WTC11 (cell line): Measurements from ENCODE around the gene ZNF17. TPM values are rescaled to one million over a fixed set of nuclear protein-coding genes. Genes with fewer than 3 reads are reported as not detected.

ENCODE experiments used
- ELF4 ChIP-seq: sonication (generic); formaldehyde crosslinking; IDR thresholded peaks from 2 replicates; pipeline ENCODE4 v1.8.1; 2022; ENCODE audit warnings: low read depth, mild to moderate bottlenecking, moderate library complexity, missing genetic modification reagents
- ETV6 ChIP-seq: sonication (generic); formaldehyde crosslinking; IDR thresholded peaks from 2 replicates; pipeline ENCODE4 v1.8.1; 2022; ENCODE audit warnings: mild to moderate bottlenecking, missing genetic modification reagents
- FOXP1 ChIP-seq: sonication (generic); formaldehyde crosslinking; IDR thresholded peaks from 2 replicates; pipeline ENCODE4 v1.8.0; 2022; ENCODE audit warnings: missing genetic modification reagents, mild to moderate bottlenecking, moderate library complexity, borderline replicate concordance
- GABPB1 ChIP-seq: sonication (generic); formaldehyde crosslinking; IDR thresholded peaks from 2 replicates; pipeline ENCODE4 v1.8.1; 2023; ENCODE audit warnings: mild to moderate bottlenecking, missing genetic modification reagents
- KAT7 ChIP-seq: sonication (generic); formaldehyde crosslinking; IDR thresholded peaks from 2 replicates; pipeline ENCODE4 v1.8.1; 2023; ENCODE audit warnings: missing genetic modification reagents, mild to moderate bottlenecking, borderline replicate concordance
- NR2C2 ChIP-seq: sonication (generic); formaldehyde crosslinking; IDR thresholded peaks from 2 replicates; pipeline ENCODE4 v1.8.0; 2022; ENCODE audit warnings: mild to moderate bottlenecking, missing genetic modification reagents
- RELA ChIP-seq: sonication (generic); formaldehyde crosslinking; IDR thresholded peaks from 2 replicates; pipeline ENCODE4 v1.8.1; 2022; ENCODE audit warnings: missing genetic modification reagents, mild to moderate bottlenecking, borderline replicate concordance
- TEAD1 ChIP-seq: sonication (generic); formaldehyde crosslinking; IDR thresholded peaks from 2 replicates; pipeline ENCODE4 v1.8.0; 2022; ENCODE audit warnings: mild to moderate bottlenecking, missing genetic modification reagents
- ZBTB21 ChIP-seq: sonication (generic); formaldehyde crosslinking; IDR thresholded peaks from 2 replicates; pipeline ENCODE4 v1.8.1; 2023; ENCODE audit warnings: mild to moderate bottlenecking, missing genetic modification reagents, borderline replicate concordance
- ZNF219 ChIP-seq: sonication (generic); formaldehyde crosslinking; IDR thresholded peaks from 2 replicates; pipeline ENCODE4 v1.8.0; 2023; ENCODE audit warnings: missing genetic modification reagents, mild to moderate bottlenecking, borderline replicate concordance
- ZNF232 ChIP-seq: sonication (generic); formaldehyde crosslinking; IDR thresholded peaks from 2 replicates; pipeline ENCODE4 v1.8.0; 2022; ENCODE audit warnings: mild to moderate bottlenecking, missing genetic modification reagents
- ZNF396 ChIP-seq: fragments of 250-450 bp; sonication (Bioruptor Pico); IDR thresholded peaks from 2 replicates; pipeline ENCODE4 v1.8.0; 2021; ENCODE audit warnings: mild to moderate bottlenecking, moderate library complexity, borderline replicate concordance
- total RNA-seq: library from RNA; stranded (reverse); gene quantifications from 3 replicates; pipeline ENCODE4 v1.2.3, GENCODE V29; 2021
- TF ChIP-seq, protein P1 (sequence below): sonication (generic); formaldehyde crosslinking; IDR thresholded peaks from 2 replicates; pipeline ENCODE4 v1.8.0; 2023; ENCODE audit warnings: mild to moderate bottlenecking, missing genetic modification reagents
- TF ChIP-seq, protein P2 (sequence below): sonication (generic); formaldehyde crosslinking; IDR thresholded peaks from 2 replicates; pipeline ENCODE4 v1.8.1; 2022; ENCODE audit warnings: missing genetic modification reagents, borderline replicate concordance
- TF ChIP-seq, protein P3 (sequence below): fragments of 250-450 bp; sonication (Bioruptor Pico); IDR thresholded peaks from 2 replicates; pipeline ENCODE4 v1.9.0; 2021; ENCODE audit warnings: mild to moderate bottlenecking, borderline replicate concordance
- TF ChIP-seq, protein P4 (sequence below): sonication (generic); formaldehyde crosslinking; IDR thresholded peaks from 2 replicates; pipeline ENCODE4 v1.8.0; 2022; ENCODE audit warnings: mild to moderate bottlenecking, missing genetic modification reagents
- TF ChIP-seq, protein P5 (sequence below): fragments of 250-450 bp; sonication (Bioruptor Pico); IDR thresholded peaks from 2 replicates; pipeline ENCODE4 v1.8.0; 2021; ENCODE audit warnings: mild to moderate bottlenecking
- TF ChIP-seq, protein P6 (sequence below): fragments of 250-450 bp; sonication (Bioruptor Pico); conservative IDR thresholded peaks from 2 replicates; pipeline ENCODE4 v1.9.0; 2021; ENCODE audit warnings: mild to moderate bottlenecking
- TF ChIP-seq, protein P7 (sequence below): sonication (generic); formaldehyde crosslinking; IDR thresholded peaks from 2 replicates; pipeline ENCODE4 v1.8.1; 2023; ENCODE audit warnings: mild to moderate bottlenecking, missing genetic modification reagents

Gene ZNF17
- total RNA-seq, 1 experiment from 2014 or later, result 7.7 TPM

DNA sequence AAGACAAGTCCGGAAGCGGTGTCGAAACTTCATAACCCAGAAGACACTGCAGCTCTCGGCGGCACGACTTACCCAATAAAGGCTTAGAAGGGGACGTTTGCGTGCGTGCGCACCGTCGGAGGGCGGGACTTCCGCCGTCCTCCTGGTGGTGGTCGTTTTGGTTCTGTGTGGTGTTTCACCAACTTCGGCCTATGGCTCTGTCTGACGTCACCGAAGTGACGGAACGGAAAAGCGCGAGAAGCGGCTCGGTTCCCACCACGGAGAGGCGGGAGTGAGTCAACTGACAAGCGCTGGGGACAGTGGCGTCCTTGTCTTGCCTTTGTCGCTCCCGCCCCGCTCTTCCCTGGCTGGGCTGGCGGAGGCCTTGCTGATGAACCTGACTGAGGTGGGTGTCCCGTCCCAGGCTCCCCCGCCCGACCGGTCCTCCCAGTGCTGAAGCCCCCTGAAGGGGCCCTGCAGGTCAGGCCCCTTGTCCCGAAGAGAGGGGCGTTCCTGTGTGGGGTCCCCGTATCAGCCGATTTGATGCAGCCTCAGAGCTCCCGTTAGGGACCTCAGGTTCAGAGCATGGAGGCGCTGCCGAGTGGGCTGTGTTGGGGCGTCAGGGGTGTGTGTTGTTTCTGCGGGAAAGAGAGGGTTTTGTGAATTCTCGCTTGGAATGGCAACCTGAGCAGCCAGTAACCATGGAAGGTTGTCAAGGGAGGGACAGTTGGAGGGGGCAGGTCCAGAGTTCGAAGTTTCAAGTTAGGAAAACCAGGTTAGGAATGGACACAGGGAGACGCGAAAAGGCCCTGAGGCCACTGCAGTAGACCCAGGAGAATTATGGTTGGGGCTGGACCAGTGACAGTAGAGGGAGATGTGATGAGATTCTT, 21.0 kb upstream of the ZNF17 start, which contains the start of gene ZNF548 (continued):
- TF ChIP-seq, protein P1, sequence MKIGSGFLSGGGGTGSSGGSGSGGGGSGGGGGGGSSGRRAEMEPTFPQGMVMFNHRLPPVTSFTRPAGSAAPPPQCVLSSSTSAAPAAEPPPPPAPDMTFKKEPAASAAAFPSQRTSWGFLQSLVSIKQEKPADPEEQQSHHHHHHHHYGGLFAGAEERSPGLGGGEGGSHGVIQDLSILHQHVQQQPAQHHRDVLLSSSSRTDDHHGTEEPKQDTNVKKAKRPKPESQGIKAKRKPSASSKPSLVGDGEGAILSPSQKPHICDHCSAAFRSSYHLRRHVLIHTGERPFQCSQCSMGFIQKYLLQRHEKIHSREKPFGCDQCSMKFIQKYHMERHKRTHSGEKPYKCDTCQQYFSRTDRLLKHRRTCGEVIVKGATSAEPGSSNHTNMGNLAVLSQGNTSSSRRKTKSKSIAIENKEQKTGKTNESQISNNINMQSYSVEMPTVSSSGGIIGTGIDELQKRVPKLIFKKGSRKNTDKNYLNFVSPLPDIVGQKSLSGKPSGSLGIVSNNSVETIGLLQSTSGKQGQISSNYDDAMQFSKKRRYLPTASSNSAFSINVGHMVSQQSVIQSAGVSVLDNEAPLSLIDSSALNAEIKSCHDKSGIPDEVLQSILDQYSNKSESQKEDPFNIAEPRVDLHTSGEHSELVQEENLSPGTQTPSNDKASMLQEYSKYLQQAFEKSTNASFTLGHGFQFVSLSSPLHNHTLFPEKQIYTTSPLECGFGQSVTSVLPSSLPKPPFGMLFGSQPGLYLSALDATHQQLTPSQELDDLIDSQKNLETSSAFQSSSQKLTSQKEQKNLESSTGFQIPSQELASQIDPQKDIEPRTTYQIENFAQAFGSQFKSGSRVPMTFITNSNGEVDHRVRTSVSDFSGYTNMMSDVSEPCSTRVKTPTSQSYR (CRISPR knock-in tag), result no peak
- TF ChIP-seq ZNF396 (CRISPR knock-in tag), result no peak
- TF ChIP-seq, protein P2, sequence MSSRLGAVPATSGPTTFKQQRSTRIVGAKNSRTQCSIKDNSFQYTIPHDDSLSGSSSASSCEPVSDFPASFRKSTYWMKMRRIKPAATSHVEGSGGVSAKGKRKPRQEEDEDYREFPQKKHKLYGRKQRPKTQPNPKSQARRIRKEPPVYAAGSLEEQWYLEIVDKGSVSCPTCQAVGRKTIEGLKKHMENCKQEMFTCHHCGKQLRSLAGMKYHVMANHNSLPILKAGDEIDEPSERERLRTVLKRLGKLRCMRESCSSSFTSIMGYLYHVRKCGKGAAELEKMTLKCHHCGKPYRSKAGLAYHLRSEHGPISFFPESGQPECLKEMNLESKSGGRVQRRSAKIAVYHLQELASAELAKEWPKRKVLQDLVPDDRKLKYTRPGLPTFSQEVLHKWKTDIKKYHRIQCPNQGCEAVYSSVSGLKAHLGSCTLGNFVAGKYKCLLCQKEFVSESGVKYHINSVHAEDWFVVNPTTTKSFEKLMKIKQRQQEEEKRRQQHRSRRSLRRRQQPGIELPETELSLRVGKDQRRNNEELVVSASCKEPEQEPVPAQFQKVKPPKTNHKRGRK, result no peak
- TF ChIP-seq RELA, result no peak
- TF ChIP-seq, protein P3, sequence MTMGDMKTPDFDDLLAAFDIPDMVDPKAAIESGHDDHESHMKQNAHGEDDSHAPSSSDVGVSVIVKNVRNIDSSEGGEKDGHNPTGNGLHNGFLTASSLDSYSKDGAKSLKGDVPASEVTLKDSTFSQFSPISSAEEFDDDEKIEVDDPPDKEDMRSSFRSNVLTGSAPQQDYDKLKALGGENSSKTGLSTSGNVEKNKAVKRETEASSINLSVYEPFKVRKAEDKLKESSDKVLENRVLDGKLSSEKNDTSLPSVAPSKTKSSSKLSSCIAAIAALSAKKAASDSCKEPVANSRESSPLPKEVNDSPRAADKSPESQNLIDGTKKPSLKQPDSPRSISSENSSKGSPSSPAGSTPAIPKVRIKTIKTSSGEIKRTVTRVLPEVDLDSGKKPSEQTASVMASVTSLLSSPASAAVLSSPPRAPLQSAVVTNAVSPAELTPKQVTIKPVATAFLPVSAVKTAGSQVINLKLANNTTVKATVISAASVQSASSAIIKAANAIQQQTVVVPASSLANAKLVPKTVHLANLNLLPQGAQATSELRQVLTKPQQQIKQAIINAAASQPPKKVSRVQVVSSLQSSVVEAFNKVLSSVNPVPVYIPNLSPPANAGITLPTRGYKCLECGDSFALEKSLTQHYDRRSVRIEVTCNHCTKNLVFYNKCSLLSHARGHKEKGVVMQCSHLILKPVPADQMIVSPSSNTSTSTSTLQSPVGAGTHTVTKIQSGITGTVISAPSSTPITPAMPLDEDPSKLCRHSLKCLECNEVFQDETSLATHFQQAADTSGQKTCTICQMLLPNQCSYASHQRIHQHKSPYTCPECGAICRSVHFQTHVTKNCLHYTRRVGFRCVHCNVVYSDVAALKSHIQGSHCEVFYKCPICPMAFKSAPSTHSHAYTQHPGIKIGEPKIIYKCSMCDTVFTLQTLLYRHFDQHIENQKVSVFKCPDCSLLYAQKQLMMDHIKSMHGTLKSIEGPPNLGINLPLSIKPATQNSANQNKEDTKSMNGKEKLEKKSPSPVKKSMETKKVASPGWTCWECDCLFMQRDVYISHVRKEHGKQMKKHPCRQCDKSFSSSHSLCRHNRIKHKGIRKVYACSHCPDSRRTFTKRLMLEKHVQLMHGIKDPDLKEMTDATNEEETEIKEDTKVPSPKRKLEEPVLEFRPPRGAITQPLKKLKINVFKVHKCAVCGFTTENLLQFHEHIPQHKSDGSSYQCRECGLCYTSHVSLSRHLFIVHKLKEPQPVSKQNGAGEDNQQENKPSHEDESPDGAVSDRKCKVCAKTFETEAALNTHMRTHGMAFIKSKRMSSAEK (CRISPR knock-in tag), result no peak
- TF ChIP-seq ZNF232 (CRISPR knock-in tag), result 0 out of 2 replicates have a peak, but pooled peaks have one; percentile 55
- TF ChIP-seq, protein P4, sequence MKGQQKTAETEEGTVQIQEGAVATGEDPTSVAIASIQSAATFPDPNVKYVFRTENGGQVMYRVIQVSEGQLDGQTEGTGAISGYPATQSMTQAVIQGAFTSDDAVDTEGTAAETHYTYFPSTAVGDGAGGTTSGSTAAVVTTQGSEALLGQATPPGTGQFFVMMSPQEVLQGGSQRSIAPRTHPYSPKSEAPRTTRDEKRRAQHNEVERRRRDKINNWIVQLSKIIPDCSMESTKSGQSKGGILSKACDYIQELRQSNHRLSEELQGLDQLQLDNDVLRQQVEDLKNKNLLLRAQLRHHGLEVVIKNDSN, result no peak
- TF ChIP-seq FOXP1 (CRISPR knock-in tag), result no peak; the same call in 1 of the 2 replicates
- TF ChIP-seq, protein P5, sequence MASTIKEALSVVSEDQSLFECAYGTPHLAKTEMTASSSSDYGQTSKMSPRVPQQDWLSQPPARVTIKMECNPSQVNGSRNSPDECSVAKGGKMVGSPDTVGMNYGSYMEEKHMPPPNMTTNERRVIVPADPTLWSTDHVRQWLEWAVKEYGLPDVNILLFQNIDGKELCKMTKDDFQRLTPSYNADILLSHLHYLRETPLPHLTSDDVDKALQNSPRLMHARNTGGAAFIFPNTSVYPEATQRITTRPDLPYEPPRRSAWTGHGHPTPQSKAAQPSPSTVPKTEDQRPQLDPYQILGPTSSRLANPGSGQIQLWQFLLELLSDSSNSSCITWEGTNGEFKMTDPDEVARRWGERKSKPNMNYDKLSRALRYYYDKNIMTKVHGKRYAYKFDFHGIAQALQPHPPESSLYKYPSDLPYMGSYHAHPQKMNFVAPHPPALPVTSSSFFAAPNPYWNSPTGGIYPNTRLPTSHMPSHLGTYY (CRISPR knock-in tag), result no peak
- TF ChIP-seq, protein P6, sequence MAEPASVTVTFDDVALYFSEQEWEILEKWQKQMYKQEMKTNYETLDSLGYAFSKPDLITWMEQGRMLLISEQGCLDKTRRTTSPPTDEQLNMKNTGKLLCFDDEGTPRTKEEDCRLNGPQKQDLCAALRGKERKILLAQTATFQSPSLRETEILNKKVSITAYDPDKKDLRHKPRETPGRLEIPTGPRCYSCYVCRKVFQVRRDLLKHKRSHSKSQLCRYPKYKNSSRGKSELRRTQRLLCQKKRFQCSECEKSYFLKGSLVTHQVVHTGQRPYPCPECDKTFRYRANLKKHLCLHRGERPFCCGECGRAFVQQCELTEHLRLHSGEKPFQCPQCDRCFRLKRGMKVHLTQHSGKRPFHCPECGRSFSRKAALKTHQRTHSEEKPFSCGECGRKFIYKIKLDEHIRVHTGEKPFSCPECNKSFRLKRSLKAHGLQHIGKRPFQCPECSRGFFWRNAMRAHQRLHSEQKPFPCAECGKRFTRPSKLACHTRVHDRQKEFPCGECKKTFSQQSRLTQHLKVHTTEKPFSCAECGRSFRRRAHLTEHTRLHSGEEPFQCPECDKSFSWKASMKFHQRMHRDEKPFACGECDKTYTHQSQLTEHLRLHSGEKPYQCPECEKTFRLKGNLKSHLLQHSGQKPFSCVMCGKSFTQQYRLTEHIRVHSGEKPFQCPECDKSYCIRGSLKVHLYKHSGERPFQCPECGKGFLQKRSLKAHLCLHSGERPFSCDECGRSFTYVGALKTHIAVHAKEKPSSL (CRISPR knock-in tag), result no peak
- TF ChIP-seq NR2C2 (CRISPR knock-in tag), result no peak
- no peak for TF ChIP-seq ELF4 (CRISPR knock-in tag)
- TF ChIP-seq ETV6 (CRISPR knock-in tag), result 0 out of 2 replicates have a peak, but pooled peaks have one; percentile 26
- TF ChIP-seq, protein P7, sequence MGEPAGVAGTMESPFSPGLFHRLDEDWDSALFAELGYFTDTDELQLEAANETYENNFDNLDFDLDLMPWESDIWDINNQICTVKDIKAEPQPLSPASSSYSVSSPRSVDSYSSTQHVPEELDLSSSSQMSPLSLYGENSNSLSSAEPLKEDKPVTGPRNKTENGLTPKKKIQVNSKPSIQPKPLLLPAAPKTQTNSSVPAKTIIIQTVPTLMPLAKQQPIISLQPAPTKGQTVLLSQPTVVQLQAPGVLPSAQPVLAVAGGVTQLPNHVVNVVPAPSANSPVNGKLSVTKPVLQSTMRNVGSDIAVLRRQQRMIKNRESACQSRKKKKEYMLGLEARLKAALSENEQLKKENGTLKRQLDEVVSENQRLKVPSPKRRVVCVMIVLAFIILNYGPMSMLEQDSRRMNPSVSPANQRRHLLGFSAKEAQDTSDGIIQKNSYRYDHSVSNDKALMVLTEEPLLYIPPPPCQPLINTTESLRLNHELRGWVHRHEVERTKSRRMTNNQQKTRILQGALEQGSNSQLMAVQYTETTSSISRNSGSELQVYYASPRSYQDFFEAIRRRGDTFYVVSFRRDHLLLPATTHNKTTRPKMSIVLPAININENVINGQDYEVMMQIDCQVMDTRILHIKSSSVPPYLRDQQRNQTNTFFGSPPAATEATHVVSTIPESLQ (CRISPR knock-in tag), result no peak
- TF ChIP-seq GABPB1 (CRISPR knock-in tag), result peak; percentile 80
- TF ChIP-seq ZNF219 (CRISPR knock-in tag), result no peak
- TF ChIP-seq TEAD1 (CRISPR knock-in tag), result peak; percentile 27; the same call in 1 of the 2 replicates
- TF ChIP-seq ZBTB21 (CRISPR knock-in tag), result peak; percentile 99
- no peak for TF ChIP-seq KAT7 (CRISPR knock-in tag)
- TF ChIP-seq, all 79 proteins: peak for 10
